Measurements from ENCODE around the gene ITPR2. TPM values are rescaled to one million over a fixed set of nuclear protein-coding genes. Genes with fewer than 3 reads are reported as not detected.

ITPR2 gene
- total and polyA plus RNA-seq, 4 donors = 11.7 to 93.3 (median 35.4) TPM

- Histone ChIP-seq H3K27ac (ENCODE audit: low read depth in 1 of 2, low read length in 2 of 2) (no peak overlapping the region), H3K9ac (ENCODE audit: low read depth in 1 of 2, low read length in 2 of 2) (no peak overlapping the region), H3K9me3 (ENCODE audit: control insufficient read depth in 4 of 4, low read length in 3 of 4) (no peaks in the 10 kb centered on the region), H3K4me1 (ENCODE audit: control insufficient read depth in 4 of 4, insufficient read depth in 4 of 4, low read length in 3 of 4) (no peaks in the 10 kb centered on the region), H3K36me3 (ENCODE audit: control insufficient read depth in 4 of 4, insufficient read depth in 3 of 4, low read depth in 1 of 4, low read length in 3 of 4) (peaks cover 1 to 45% (median 23%) of the 10 kb centered on the region in 4 donors), H3K27me3 (ENCODE audit: control insufficient read depth in 4 of 4, insufficient read depth in 4 of 4, low read length in 3 of 4) (no peaks in the 10 kb centered on the region), H3K4me3 (ENCODE audit: low read depth in 1 of 3, low read length in 3 of 3) (no peak overlapping the region)
- no peak for DNase-seq (ENCODE audit: low spot score)
- WGBS = 95% methylated on average over 1 of the region's 1 CpG
- TF ChIP-seq FOXA1 (IDR thresholded peaks at IDR 0.05) = no peak
- no peak for TF ChIP-seq FOXA2 (IDR thresholded peaks at IDR 0.05)
- TF ChIP-seq RAD21 (IDR thresholded peaks at IDR 0.05) = no peak
- TF ChIP-seq JUND (IDR thresholded peaks at IDR 0.05) = no peak
- no peak for TF ChIP-seq SP1 (IDR thresholded peaks at IDR 0.05)
- TF ChIP-seq EGR1 (IDR thresholded peaks at IDR 0.05; ENCODE audit: low read depth in 2 of 2) = no peak
- no peak for TF ChIP-seq RXRA (IDR thresholded peaks at IDR 0.05)
- no peak for TF ChIP-seq HNF4A (conservative IDR thresholded peaks at IDR 0.05)
- TF ChIP-seq, protein P1, sequence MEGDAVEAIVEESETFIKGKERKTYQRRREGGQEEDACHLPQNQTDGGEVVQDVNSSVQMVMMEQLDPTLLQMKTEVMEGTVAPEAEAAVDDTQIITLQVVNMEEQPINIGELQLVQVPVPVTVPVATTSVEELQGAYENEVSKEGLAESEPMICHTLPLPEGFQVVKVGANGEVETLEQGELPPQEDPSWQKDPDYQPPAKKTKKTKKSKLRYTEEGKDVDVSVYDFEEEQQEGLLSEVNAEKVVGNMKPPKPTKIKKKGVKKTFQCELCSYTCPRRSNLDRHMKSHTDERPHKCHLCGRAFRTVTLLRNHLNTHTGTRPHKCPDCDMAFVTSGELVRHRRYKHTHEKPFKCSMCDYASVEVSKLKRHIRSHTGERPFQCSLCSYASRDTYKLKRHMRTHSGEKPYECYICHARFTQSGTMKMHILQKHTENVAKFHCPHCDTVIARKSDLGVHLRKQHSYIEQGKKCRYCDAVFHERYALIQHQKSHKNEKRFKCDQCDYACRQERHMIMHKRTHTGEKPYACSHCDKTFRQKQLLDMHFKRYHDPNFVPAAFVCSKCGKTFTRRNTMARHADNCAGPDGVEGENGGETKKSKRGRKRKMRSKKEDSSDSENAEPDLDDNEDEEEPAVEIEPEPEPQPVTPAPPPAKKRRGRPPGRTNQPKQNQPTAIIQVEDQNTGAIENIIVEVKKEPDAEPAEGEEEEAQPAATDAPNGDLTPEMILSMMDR (IDR thresholded peaks at IDR 0.05; ENCODE audit: low read depth, low read length, missing input control) = no peak
- TF ChIP-seq YY1 (IDR thresholded peaks at IDR 0.05) = no peak
- TF ChIP-seq, protein P2, sequence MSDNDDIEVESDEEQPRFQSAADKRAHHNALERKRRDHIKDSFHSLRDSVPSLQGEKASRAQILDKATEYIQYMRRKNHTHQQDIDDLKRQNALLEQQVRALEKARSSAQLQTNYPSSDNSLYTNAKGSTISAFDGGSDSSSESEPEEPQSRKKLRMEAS (IDR thresholded peaks at IDR 0.05) = no peak
Measured at GRCh38 chr12:26573225-26573909, 259.6 kb downstream of the ITPR2 start.

- no peak for DNase-seq (ENCODE audit: low spot score)
- WGBS = 39% methylated on average over 1 of the region's 1 CpG
- H3K36me3 ChIP-seq (ENCODE audit: control insufficient read depth in 4 of 4, insufficient read depth in 3 of 4, low read depth in 1 of 4, low read length in 3 of 4) = peaks cover 1 to 35% (median 19%) of the 10 kb centered on the region in 4 donors
- TF ChIP-seq HNF4G (IDR thresholded peaks at IDR 0.05) (no peak), NR2F2 (IDR thresholded peaks at IDR 0.05) (no peak)
- TF ChIP-seq, protein P2 (IDR thresholded peaks at IDR 0.05) = no peak
- H3K27ac ChIP-seq (ENCODE audit: low read depth in 1 of 2, low read length in 2 of 2) = no peak overlapping the region
- H3K9me3 ChIP-seq (ENCODE audit: control insufficient read depth in 4 of 4, low read length in 3 of 4) = no peaks in the 10 kb centered on the region
- H3K4me3 ChIP-seq (ENCODE audit: low read depth in 1 of 3, low read length in 3 of 3) = no peak overlapping the region
- no peaks in the 10 kb centered on the region for H3K4me1 ChIP-seq (ENCODE audit: control insufficient read depth in 4 of 4, insufficient read depth in 4 of 4, low read length in 3 of 4)
- H3K9ac ChIP-seq (ENCODE audit: low read depth in 1 of 2, low read length in 2 of 2) = no peak overlapping the region
- no peaks in the 10 kb centered on the region for H3K27me3 ChIP-seq (ENCODE audit: control insufficient read depth in 4 of 4, insufficient read depth in 4 of 4, low read length in 3 of 4)
Measured at GRCh38 chr12:26572137-26572536, 260.9 kb downstream of the ITPR2 start.

DNA sequence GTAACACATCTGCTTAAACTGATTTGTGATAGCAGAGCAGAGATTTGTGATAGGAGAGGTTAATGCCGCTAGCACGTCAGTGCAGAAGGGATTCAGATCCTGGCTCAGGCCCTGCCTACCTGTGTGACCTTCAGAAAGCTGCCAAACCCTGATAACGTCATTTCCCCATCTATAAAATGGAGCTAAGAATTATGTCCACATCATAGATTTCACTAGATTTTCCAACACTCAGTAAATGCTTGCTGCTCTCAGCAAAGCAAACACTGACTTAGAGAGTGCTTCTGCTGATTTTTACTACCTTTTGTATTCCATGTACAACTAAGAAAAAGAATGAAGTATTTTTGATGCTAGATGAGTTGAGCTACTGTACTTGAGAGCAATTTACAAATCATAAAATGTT, 261.4 kb downstream of the ITPR2 start:
- DNase-seq (ENCODE audit: low spot score) = no peak
- TF ChIP-seq JUND (IDR thresholded peaks at IDR 0.05) (no peak), EGR1 (IDR thresholded peaks at IDR 0.05; ENCODE audit: low read depth in 2 of 2) (no peak), FOXA2 (IDR thresholded peaks at IDR 0.05) (no peak), FOXA1 (IDR thresholded peaks at IDR 0.05) (no peak), GABPA (IDR thresholded peaks at IDR 0.05 in 1 of 2, conservative IDR thresholded peaks at IDR 0.05 in 1 of 2) (no peak), HNF4A (conservative IDR thresholded peaks at IDR 0.05) (no peak), TAF1 (conservative IDR thresholded peaks at IDR 0.05) (no peak), RXRA (IDR thresholded peaks at IDR 0.05) (no peak), YY1 (IDR thresholded peaks at IDR 0.05) (no peak)
- TF ChIP-seq, protein P3, sequence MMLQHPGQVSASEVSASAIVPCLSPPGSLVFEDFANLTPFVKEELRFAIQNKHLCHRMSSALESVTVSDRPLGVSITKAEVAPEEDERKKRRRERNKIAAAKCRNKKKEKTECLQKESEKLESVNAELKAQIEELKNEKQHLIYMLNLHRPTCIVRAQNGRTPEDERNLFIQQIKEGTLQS (IDR thresholded peaks at IDR 0.05) = no peak
- TF ChIP-seq, protein P4, sequence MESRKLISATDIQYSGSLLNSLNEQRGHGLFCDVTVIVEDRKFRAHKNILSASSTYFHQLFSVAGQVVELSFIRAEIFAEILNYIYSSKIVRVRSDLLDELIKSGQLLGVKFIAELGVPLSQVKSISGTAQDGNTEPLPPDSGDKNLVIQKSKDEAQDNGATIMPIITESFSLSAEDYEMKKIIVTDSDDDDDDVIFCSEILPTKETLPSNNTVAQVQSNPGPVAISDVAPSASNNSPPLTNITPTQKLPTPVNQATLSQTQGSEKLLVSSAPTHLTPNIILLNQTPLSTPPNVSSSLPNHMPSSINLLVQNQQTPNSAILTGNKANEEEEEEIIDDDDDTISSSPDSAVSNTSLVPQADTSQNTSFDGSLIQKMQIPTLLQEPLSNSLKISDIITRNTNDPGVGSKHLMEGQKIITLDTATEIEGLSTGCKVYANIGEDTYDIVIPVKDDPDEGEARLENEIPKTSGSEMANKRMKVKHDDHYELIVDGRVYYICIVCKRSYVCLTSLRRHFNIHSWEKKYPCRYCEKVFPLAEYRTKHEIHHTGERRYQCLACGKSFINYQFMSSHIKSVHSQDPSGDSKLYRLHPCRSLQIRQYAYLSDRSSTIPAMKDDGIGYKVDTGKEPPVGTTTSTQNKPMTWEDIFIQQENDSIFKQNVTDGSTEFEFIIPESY (IDR thresholded peaks at IDR 0.05) = no peak

More for the DNA sequence above, 261.4 kb downstream of the ITPR2 start:
- Histone ChIP-seq H3K27me3 (ENCODE audit: control insufficient read depth in 4 of 4, insufficient read depth in 4 of 4, low read length in 3 of 4) (no peaks in the 10 kb centered on the region), H3K4me1 (ENCODE audit: control insufficient read depth in 4 of 4, insufficient read depth in 4 of 4, low read length in 3 of 4) (no peaks in the 10 kb centered on the region), H3K27ac (ENCODE audit: low read depth in 1 of 2, low read length in 2 of 2) (no peak overlapping the region), H3K9ac (ENCODE audit: low read depth in 1 of 2, low read length in 2 of 2) (no peak overlapping the region), H3K9me3 (ENCODE audit: control insufficient read depth in 4 of 4, low read length in 3 of 4) (no peaks in the 10 kb centered on the region), H3K36me3 (ENCODE audit: control insufficient read depth in 4 of 4, insufficient read depth in 3 of 4, low read depth in 1 of 4, low read length in 3 of 4) (peaks cover 1 to 30% (median 13%) of the 10 kb centered on the region in 4 donors), H3K4me3 (ENCODE audit: low read depth in 1 of 3, low read length in 3 of 3) (no peak overlapping the region)
- WGBS = 75% methylated on average over 3 of the region's 3 CpGs
